HCT116 (cell line): Measurements from ENCODE around the gene CALCOCO1. TPM values are rescaled to one million over a fixed set of nuclear protein-coding genes. Genes with fewer than 3 reads are reported as not detected.

Experiments used
- ATAC-seq: fragments of 200-7000 bp; cut with Tn5 transposase; 2 replicates; pipeline ENCODE4 v1.9.1; 2020; ENCODE audit warnings: mild to moderate bottlenecking, moderate library complexity
- BruUV-seq: library from RNA; stranded (reverse); fragments of 400-500 nt; replicated peaks from 2 replicates; lab custom pipeline; 2021; lab: Mats Ljungman, UMichigan
- CTCF ChIA-PET: fragments of 300-600 bp; sonication (Branson Sonifier 250); formaldehyde crosslinking; loops from one replicate; lab custom pipeline; 2021; ENCODE audit warnings: antibody characterized with exemption; lab: Charles Lee
- POLR2A ChIA-PET: fragments of 300-600, 350-600 bp; sonication (Branson Sonifier 250); formaldehyde crosslinking; loops from one replicate; lab custom pipeline; 2021; ENCODE audit warnings: antibody characterized with exemption; lab: Charles Lee
- RAD21 ChIA-PET, 2 experiments: fragments of 300-600 bp; sonication (Branson Sonifier 250); formaldehyde crosslinking; loops; one replicate each; lab custom pipeline; 2023; ENCODE audit warnings: low total read pairs in 2 of 2; ENCODE audit not compliant: uncharacterized antibody in 2 of 2, unreplicated experiment in 2 of 2, low non-redundant PET in 1 of 2; lab: Charles Lee
- DNase-seq: peaks from one replicate; pipeline ENCODE4 v3.0.0-alpha.2; 2010; ENCODE audit warnings: low read depth, low spot score
- H2AFZ ChIP-seq: fragments of 200-600 bp; shearing (Covaris generic), sonication (generic); 2 replicates; pipeline ENCODE4 v1.6.1; 2017; ENCODE audit warnings: low read depth, mixed run types, mixed read lengths, antibody characterized with exemption, low read length; ENCODE audit not compliant: poor library complexity, severe bottlenecking
- H3K27ac ChIP-seq: 2 replicates; pipeline ENCODE4 v1.5.1; 2012; ENCODE audit warnings: low read depth, low read length
- H3K27me3 ChIP-seq: fragments of 200-600 bp; sonication (generic); 2 replicates; pipeline ENCODE4 v1.6.1; 2016; ENCODE audit warnings: mixed run types, low read length, mixed read lengths; ENCODE audit not compliant: insufficient read depth
- H3K36me3 ChIP-seq, 2 experiments: fragments of 200-500 bp in 1 of 2; fragments of 200-600 bp in 1 of 2; sonication (Bioruptor generic) in 1 of 2; sonication (generic) in 1 of 2; 2 replicates each; pipeline versions ENCODE4 v1.5.1 to v1.6.1; 2014 to 2016; ENCODE audit warnings: low read length in 2 of 2, inconsistent platforms in 1 of 2, mixed read lengths in 1 of 2, mixed run types in 1 of 2; ENCODE audit not compliant: insufficient read depth in 2 of 2, control insufficient read depth in 1 of 2
- H3K4me1 ChIP-seq, 2 experiments: fragments of 200-600 bp in 1 of 2; sonication (generic) in 1 of 2; 2 replicates each; pipeline versions ENCODE4 v1.5.1 to v1.6.1; 2012 to 2017; ENCODE audit warnings: low read length in 2 of 2, inconsistent platforms in 1 of 2, mild to moderate bottlenecking in 1 of 2, mixed read lengths in 1 of 2, mixed run types in 1 of 2, moderate library complexity in 1 of 2; ENCODE audit not compliant: insufficient read depth in 2 of 2, control insufficient read depth in 1 of 2
- H3K4me2 ChIP-seq: fragments of 200-600 bp; sonication (generic); 2 replicates; pipeline ENCODE4 v1.6.1; 2017; ENCODE audit warnings: mixed run types, low read length, mixed read lengths
- H3K4me3 ChIP-seq, 2 experiments: fragments of 200-600 bp in 1 of 2; sonication (generic) in 1 of 2; replicated peaks in 1 of 2; 2 replicates each; pipeline ENCODE4 v1.5.1; 2011 to 2016; ENCODE audit warnings: low read length in 2 of 2, control low read depth in 1 of 2, low read depth in 1 of 2, mild to moderate bottlenecking in 1 of 2, mixed read lengths in 1 of 2, mixed run types in 1 of 2
- H3K79me2 ChIP-seq: fragments of 200-600 bp; sonication (generic); 2 replicates; pipeline ENCODE4 v1.6.1; 2017; ENCODE audit warnings: mild to moderate bottlenecking, mixed run types, low read length, moderate library complexity, mixed read lengths; ENCODE audit not compliant: insufficient read depth
- H3K9ac ChIP-seq: fragments of 200-600 bp; sonication (generic); 2 replicates; pipeline ENCODE4 v1.6.1; 2016; ENCODE audit warnings: low read length, mixed read lengths
- H3K9me2 ChIP-seq: fragments of 200-600 bp; sonication (generic), shearing (Covaris generic); 2 replicates; pipeline ENCODE4 v1.6.1; 2017; ENCODE audit warnings: mixed run types, mild to moderate bottlenecking, moderate library complexity; ENCODE audit not compliant: insufficient read depth
- H3K9me3 ChIP-seq, 2 experiments: fragments of 200-500 bp in 1 of 2; fragments of 200-600 bp in 1 of 2; sonication (Bioruptor generic) in 1 of 2; sonication (generic) in 1 of 2; 2 replicates each; pipeline ENCODE4 v1.6.1; 2014 to 2017; ENCODE audit warnings: low read length in 2 of 2, mixed read lengths in 2 of 2, inconsistent platforms in 1 of 2, low read depth in 1 of 2, mild to moderate bottlenecking in 1 of 2, mixed run types in 1 of 2, moderate library complexity in 1 of 2; ENCODE audit not compliant: control insufficient read depth in 1 of 2, insufficient read depth in 1 of 2
- H4K20me1 ChIP-seq: fragments of 200-600 bp; sonication (generic), shearing (Covaris generic); 2 replicates; pipeline ENCODE4 v1.6.1; 2017; ENCODE audit warnings: mixed run types, mild to moderate bottlenecking, moderate library complexity; ENCODE audit not compliant: insufficient read depth
- EGR1 ChIP-seq: IDR thresholded peaks from 2 replicates; pipeline ENCODE4 v1.6.1; 2012; ENCODE audit warnings: low read depth
- ELF1 ChIP-seq: IDR thresholded peaks from 2 replicates; pipeline ENCODE4 v1.6.1; 2012; ENCODE audit warnings: low read depth, borderline replicate concordance
- EZH2 ChIP-seq: fragments of 200-600 bp; sonication (generic); IDR thresholded peaks from 2 replicates; pipeline ENCODE4 v1.6.1; 2017; ENCODE audit warnings: antibody characterized with exemption, mixed run types
- FOSL1 ChIP-seq: IDR thresholded peaks from 2 replicates; pipeline ENCODE4 v1.6.1; 2012; ENCODE audit warnings: low read depth
- POLR2AphosphoS5 ChIP-seq: IDR thresholded peaks from 2 replicates; pipeline ENCODE4 v1.6.1; 2011; ENCODE audit warnings: mild to moderate bottlenecking, low read depth, low read length, moderate library complexity
- RAD21 ChIP-seq: IDR thresholded peaks from 2 replicates; pipeline ENCODE4 v1.6.1; 2012; ENCODE audit warnings: low read depth, mild to moderate bottlenecking
- SIN3A ChIP-seq: IDR thresholded peaks from 2 replicates; pipeline ENCODE4 v1.6.1; 2012; ENCODE audit warnings: low read depth
- SP1 ChIP-seq: IDR thresholded peaks from 2 replicates; pipeline ENCODE4 v1.6.1; 2012; ENCODE audit warnings: low read depth
- TCF7L2 ChIP-seq: IDR thresholded peaks from 2 replicates; pipeline ENCODE4 v1.7.0; 2011; ENCODE audit warnings: borderline replicate concordance, inconsistent platforms; ENCODE audit not compliant: insufficient read depth, insufficient read length; ENCODE audit errors: extremely low read depth
- YY1 ChIP-seq: IDR thresholded peaks from 2 replicates; pipeline ENCODE4 v1.6.1; 2011; ENCODE audit warnings: low read length, low read depth, moderate library complexity, mild to moderate bottlenecking; ENCODE audit not compliant: insufficient replicate concordance; ENCODE audit errors: extremely low read depth
- intact Hi-C: fragments of 100-400 bp; cut with micrococcal nuclease; formaldehyde crosslinking; loops from 2 replicates; pipeline ENCODE4 v1.10.0; 2022
- total RNA-seq: library from RNA; stranded (reverse); gene quantifications from one replicate; pipeline ENCODE4 v1.2.1, GENCODE V29; 2021; ENCODE audit not compliant: unreplicated experiment

CALCOCO1 gene
- total RNA-seq, 1 experiment from 2014 or later, result 42.6 TPM

DNA sequence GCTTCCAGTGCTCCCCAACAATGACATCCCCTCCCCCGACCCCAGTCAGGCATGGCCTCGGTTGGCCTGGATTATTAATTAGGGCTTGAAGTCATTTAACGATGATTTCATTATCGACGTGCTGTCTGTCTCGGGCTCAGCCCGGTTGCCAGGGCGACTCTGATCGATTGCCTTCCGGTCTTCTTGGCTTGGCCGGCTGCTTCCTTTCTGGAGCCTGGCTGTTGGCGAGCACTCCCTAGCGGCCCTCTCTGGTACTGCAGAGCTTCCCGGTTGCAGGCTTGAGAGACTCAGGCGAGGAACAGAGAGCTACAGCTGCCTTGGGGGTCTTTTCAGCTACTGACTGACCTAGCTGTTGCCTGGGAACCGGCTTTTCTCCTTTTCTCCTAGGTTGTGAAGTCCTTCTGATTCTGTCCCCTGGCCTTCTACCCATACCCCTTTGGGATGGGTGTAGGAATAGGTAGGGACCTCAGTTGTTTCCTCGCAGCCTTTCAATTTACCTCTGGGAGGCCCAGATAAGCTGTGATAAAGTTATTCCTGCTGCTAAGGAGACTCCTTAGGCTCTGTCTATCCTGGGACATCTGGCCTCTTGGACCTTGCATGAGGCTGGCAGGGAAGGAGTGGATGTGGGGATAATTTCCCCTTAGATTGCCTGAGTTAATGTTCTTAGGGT, 30.0 kb upstream of the CALCOCO1 start (continued):
- TF ChIP-seq ELF1, result no peak
- TF ChIP-seq SP1, result no peak
- no peak for TF ChIP-seq EZH2
- peak; percentile 64 for TF ChIP-seq RAD21
- TF ChIP-seq FOSL1, result no peak

DNA sequence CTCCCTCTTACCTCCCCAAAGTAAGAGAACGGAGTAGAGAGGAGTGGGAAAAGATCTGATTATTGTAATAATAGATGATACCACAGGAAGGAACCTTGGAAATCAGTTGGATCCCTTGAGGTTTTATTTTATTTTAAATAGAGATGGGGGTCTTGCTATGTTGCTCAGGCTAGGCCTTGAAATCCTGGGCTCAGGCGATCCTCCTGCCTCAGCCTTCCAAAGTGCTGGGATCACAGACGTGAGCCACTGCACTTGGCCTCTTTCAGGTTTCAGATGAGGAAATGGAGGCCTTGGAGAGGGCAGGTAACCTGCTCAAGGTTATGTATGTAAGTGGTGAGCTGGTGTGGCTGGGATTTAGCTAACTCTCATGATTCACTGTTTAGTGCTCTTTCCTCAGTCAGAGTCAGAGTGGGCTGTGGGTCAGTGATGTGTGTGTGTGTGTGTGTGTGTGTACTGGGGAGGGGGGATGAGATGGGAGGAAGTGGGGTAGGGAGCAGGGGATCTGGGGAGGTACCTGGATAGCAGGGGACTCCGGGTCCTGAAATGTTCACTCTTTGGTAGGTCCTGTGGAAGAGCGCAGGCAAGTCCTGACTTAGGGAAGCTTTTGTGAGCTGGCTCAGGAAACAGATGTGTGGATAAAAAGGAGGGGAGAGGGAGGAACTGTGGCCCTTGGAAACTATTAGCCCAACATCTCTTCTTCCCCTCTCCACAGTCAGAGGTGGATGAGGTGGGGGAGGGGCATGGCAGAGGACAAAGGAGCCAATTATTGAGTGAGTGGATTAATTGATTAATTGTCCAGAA, 29.2 kb upstream of the CALCOCO1 start:
- Histone ChIP-seq H4K20me1 (no peaks in the 10 kb centered on the region), H3K79me2 (no peaks in the 10 kb centered on the region), H2AFZ (peak overlapping the region; percentile 96), H3K9ac (0 out of 2 replicates have a peak overlapping the region, but pooled peaks have one; percentile 25), H3K27ac (no peak overlapping the region), H3K9me3 (no peaks in the 10 kb centered on the region), H3K4me2 (peak overlapping the region; percentile 78), H3K9me2 (no peaks in the 10 kb centered on the region), H3K27me3 (peaks cover 6% of the 10 kb centered on the region; the same call in 1 of the 2 replicates), H3K36me3 (no peaks in the 10 kb centered on the region), H3K4me3 (peak overlapping the region in 1 of 2 experiments; percentile 37; a peak in 1 of 4 replicates), H3K4me1 (peaks cover 3 to 13% of the 10 kb centered on the region in 2 experiments; a peak in 3 of 4 replicates)
- no TSS peak for BruUV-seq
- no peak for DNase-seq
- peak; percentile 26 for ATAC-seq
- ChIA-PET POLR2A (interaction anchor here (1.5 kb wide), 1 partner anchor 11 kb away, joined by 5 read pairs; no protein-coding TSS in a partner anchor), CTCF (interaction anchor here (0.6 to 4.0 kb wide), 17 partner anchors 11 to 495 kb away, joined by 3 to 70 read pairs (median 3); partner anchors contain the start of genes ATP5MC2 and HOXC10), RAD21 (interaction anchor here (0.6 to 1.1 kb wide), 3 partner anchors 80 to 298 kb away, joined by 4 to 8 read pairs (median 5); no protein-coding TSS in a partner anchor)
- intact Hi-C loops, result no loop called here
- no peak for TF ChIP-seq POLR2AphosphoS5
- no peak for TF ChIP-seq EGR1
- no peak for TF ChIP-seq FOSL1
- TF ChIP-seq YY1, result no peak
- TF ChIP-seq SIN3A, result no peak
- no peak for TF ChIP-seq ELF1
- no peak for TF ChIP-seq TCF7L2
